Measurements from ENCODE around the gene SDE2. TPM values are rescaled to one million over a fixed set of nuclear protein-coding genes. Genes with fewer than 3 reads are reported as not detected.
"Not testable (repeated sequence)": the region's sequence is repeated elsewhere in the genome, so short reads cannot be mapped to it uniquely, and the experiment has no call there.

Gene SDE2
- total and polyA plus RNA-seq, 2 experiments from 2014 or later, result 17.6 to 21.1 TPM

GRCh38 chr1:225980005-225980836, 18.9 kb downstream of the SDE2 start:
- no peak overlapping the region for H3K4me3 ChIP-seq
- TF ChIP-seq, protein P1, sequence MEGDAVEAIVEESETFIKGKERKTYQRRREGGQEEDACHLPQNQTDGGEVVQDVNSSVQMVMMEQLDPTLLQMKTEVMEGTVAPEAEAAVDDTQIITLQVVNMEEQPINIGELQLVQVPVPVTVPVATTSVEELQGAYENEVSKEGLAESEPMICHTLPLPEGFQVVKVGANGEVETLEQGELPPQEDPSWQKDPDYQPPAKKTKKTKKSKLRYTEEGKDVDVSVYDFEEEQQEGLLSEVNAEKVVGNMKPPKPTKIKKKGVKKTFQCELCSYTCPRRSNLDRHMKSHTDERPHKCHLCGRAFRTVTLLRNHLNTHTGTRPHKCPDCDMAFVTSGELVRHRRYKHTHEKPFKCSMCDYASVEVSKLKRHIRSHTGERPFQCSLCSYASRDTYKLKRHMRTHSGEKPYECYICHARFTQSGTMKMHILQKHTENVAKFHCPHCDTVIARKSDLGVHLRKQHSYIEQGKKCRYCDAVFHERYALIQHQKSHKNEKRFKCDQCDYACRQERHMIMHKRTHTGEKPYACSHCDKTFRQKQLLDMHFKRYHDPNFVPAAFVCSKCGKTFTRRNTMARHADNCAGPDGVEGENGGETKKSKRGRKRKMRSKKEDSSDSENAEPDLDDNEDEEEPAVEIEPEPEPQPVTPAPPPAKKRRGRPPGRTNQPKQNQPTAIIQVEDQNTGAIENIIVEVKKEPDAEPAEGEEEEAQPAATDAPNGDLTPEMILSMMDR (IDR thresholded peaks at IDR 0.05; ENCODE audit: low read depth, low read length), result no peak
- no peaks in the 10 kb centered on the region for H3K27me3 ChIP-seq
- H3K4me1 ChIP-seq (ENCODE audit: low read depth), result no peaks in the 10 kb centered on the region
- no peaks in the 10 kb centered on the region for H3K9me3 ChIP-seq (ENCODE audit: low read depth)
- peaks cover 27% of the 10 kb centered on the region for H3K36me3 ChIP-seq
- H3K27ac ChIP-seq, result no peak overlapping the region
- DNase-seq (ENCODE audit: low read depth in 1 of 2, low spot score in 1 of 2), result no peak

DNA sequence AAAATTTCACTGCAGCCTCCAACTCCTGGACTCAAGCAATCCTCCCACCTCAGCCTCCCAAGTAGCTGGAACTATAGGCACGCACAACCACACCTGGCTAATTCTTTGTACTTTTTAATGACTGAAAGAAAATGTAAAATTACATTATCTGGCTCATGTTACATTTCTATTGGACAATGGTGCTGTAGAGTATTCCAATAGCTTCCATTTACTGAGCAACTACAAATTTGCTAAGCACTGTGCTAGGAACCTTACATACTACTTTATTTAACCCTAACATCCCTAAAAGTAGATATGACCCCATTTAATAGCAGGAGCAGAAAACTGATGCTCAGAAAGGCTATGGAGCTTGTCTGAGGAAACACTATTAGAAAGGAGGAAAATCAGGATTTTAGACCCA, 19.7 kb downstream of the SDE2 start:
- Histone ChIP-seq H3K9me3 (ENCODE audit: low read depth) (no peaks in the 10 kb centered on the region), H3K27ac (no peak overlapping the region), H3K4me1 (ENCODE audit: low read depth) (no peaks in the 10 kb centered on the region), H3K4me3 (no peak overlapping the region), H3K36me3 (peaks cover 22% of the 10 kb centered on the region), H3K27me3 (no peaks in the 10 kb centered on the region)
- DNase-seq (ENCODE audit: low read depth in 1 of 2, low spot score in 1 of 2), result no peak
- TF ChIP-seq, protein P1 (IDR thresholded peaks at IDR 0.05; ENCODE audit: low read depth, low read length), result no peak

GRCh38 chr1:225977937-225978748, 21.0 kb downstream of the SDE2 start:
- no peak for DNase-seq (ENCODE audit: low read depth in 1 of 2, low spot score in 1 of 2)
- Histone ChIP-seq H3K27me3 (no peaks in the 10 kb centered on the region), H3K4me3 (no peak overlapping the region), H3K9me3 (ENCODE audit: low read depth) (no peaks in the 10 kb centered on the region), H3K27ac (no peak overlapping the region), H3K36me3 (peaks cover 16% of the 10 kb centered on the region), H3K4me1 (ENCODE audit: low read depth) (no peaks in the 10 kb centered on the region)
- TF ChIP-seq, protein P1 (IDR thresholded peaks at IDR 0.05; ENCODE audit: low read depth, low read length), result no peak

DNA sequence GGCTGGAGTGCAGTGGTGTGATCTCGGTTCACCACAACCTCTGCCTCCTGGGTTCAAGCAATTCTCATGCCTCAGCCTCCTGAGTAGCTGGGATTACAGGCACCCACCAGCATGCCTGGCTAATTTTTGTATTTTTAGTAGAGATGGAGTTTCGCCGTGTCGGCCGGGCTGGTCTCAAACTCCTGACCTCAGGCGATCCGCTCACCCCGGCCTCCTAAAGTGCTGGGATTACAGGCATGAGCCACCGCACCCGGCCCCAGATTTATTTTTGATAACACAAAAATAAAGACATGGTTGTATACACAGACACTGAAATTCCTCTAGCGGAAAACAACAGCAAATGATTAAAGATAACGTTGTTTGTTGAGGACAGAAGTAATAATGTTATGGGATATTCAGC, 24.0 kb downstream of the SDE2 start:
- not testable (repeated sequence) for H3K27me3 ChIP-seq; H3K27ac ChIP-seq; H3K4me1 ChIP-seq (ENCODE audit: low read depth); H3K36me3 ChIP-seq; H3K4me3 ChIP-seq; DNase-seq (ENCODE audit: low read depth in 1 of 2, low spot score in 1 of 2); H3K9me3 ChIP-seq (ENCODE audit: low read depth)

DNA sequence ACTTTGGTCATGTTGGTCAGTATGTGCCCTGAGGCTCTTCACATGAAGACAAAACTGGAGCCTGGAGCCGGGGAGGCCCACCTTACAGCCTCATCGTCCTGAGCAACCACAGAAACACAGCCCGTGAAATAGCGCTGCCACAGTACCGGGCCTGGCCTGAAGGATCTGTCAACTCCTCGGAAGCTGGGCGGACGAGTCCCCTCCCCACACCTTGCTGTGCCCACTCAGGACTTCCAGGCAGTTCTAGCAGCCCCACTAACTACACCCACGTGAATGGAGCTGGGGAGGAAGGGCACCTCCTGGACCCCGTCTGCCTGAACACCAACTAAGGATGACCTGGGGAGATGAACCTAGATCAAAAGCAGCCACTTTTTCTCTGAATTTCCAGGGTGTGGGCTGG, 24.7 kb downstream of the SDE2 start:
- no peak overlapping the region for H3K4me3 ChIP-seq
- H3K4me1 ChIP-seq (ENCODE audit: low read depth), result no peaks in the 10 kb centered on the region
- TF ChIP-seq, protein P1 (IDR thresholded peaks at IDR 0.05; ENCODE audit: low read depth, low read length), result no peak
- H3K27ac ChIP-seq, result no peak overlapping the region
- H3K36me3 ChIP-seq, result no peaks in the 10 kb centered on the region
- no peak for DNase-seq (ENCODE audit: low read depth in 1 of 2, low spot score in 1 of 2)
- H3K9me3 ChIP-seq (ENCODE audit: low read depth), result no peaks in the 10 kb centered on the region
- H3K27me3 ChIP-seq, result no peaks in the 10 kb centered on the region

GRCh38 chr1:225973158-225973557, 26.0 kb downstream of the SDE2 start:
- TF ChIP-seq, protein P1 (IDR thresholded peaks at IDR 0.05; ENCODE audit: low read depth, low read length), result no peak
- no peaks in the 10 kb centered on the region for H3K9me3 ChIP-seq (ENCODE audit: low read depth)
- no peak for DNase-seq (ENCODE audit: low read depth in 1 of 2, low spot score in 1 of 2)
- H3K27me3 ChIP-seq, result no peaks in the 10 kb centered on the region
- no peak overlapping the region for H3K4me3 ChIP-seq
- H3K27ac ChIP-seq, result no peak overlapping the region
- no peaks in the 10 kb centered on the region for H3K4me1 ChIP-seq (ENCODE audit: low read depth)
- H3K36me3 ChIP-seq, result no peaks in the 10 kb centered on the region

Measured in cardiac muscle cell (in vitro differentiated cells and primary cell).